ENCODE measurements around the gene PTPN3.
"Not testable (repeated sequence)": the region's sequence is repeated elsewhere in the genome, so short reads cannot be mapped to it uniquely, and the experiment has no call there.

PTPN3 gene

DNA sequence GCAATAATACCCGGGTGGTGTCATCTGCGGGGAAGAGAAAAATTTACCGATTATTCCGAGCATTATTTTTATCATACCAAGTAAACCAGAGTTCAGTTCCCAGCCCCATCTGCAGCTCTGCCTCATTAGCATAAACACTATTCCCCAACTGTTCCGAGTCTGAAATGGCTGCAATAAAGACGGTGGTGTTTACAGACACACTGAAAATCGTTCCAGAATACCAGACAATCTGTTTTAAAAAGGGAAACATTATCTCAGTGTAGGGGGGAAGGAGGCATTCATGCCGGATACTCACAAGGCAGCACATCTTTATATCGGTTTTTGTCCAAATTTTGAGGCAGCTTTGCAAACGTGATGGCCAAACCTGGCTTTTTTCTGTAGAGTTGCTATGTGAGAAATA lies 106.9 kb downstream of the PTPN3 start:
- DNase-seq (ENCODE audit: low read depth), result no peak

DNA sequence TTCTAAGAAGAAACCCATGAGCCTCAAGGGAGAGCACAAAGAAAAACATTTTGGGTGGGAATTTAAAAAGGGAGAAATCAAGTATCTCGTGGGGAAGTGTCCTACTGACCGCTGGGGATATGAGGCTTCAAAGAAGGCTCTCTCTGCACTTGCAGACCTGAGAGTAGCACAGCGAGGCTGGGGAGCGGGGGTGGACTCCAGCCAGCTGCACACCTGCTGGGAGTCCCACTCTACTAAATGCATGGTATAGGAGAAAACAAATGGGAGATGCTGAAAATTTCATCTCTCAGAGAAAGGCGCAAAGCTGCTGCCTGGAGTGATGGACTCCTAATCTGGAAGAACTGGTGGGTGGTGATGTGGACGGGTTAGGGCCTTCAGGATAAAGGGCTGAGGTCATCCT lies 110.3 kb downstream of the PTPN3 start:
- no peak for DNase-seq (ENCODE audit: low read depth)

DNA sequence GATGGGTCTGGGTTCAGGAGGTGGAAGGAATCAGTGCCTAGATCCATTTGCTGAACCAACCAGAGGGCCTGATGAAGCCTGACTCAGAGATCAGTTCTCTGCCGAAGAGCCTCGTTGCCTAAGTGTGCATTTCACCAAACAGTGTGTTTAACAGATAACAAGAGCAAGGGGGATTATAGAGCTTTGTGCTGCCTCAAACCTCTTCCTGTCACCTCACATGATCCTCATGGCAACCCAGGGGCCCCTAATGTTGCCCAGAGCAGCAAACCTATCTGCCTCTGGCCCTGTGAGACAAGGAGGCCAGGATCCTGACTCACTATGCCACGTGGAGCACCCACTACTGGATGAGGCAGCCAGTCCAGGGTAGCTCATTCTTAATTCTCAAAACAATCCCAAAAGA lies 110.9 kb downstream of the PTPN3 start:
- DNase-seq (ENCODE audit: low read depth), result no peak

DNA sequence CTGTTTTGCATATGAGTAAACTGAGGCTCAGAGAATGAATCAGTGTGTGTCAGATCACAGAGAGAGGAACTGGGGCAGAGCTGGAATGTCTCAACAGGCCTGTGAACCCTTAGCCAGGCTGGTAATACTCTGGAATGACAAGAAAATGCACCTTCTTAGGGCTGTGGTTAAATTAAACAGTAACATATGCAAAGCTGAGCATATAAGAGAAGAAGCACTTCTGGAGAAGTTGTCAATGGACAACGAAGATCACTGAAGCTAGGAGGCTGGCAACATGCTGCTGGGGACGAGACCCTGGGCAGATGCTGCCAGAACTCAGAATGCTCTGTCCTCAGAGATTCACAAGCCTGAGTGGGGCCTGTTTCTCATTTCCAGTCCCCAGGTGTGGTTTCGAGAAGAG lies 112.6 kb downstream of the PTPN3 start:
- DNase-seq (ENCODE audit: low read depth), result no peak

DNA sequence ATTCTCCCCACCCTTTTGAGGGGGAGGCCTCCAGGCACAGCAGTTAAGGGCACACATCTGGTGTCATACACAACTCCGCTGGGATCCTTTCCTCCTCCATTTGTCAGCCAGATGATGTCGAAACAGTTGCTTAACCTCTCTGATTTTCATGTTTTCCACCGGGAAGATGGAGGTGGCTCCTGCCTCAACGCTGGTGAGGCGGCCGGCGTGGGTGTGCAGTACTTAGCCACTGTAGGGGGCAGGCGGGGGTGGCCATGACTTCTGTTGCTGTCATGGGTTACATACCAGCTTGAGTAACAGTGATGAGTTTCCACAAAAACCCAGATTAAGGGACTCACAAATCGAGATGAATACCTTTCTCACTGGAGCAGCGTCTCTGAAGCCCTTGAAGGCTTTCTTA lies 114.2 kb downstream of the PTPN3 start:
- no peak for DNase-seq (ENCODE audit: low read depth)

DNA sequence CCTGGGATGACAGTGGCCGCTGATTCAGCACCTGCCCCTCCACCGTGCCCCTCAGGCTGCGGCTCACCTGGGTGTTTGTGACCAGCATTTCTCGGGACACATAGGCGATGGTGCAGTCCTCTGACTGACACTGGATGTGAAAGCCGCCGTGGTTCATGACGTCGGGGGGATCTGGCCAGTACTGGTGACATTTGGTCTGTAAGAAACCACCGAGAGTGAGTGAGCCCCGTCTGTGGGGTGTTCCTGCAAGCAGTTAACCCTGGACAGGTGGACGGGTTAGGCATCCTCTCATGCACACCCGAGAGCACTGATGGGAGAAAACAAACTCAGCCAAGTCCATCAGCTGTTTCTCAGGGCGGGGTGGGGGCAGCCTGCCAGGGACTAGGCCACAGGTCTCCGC lies 114.8 kb downstream of the PTPN3 start:
- DNase-seq (ENCODE audit: low read depth), result no peak

DNA sequence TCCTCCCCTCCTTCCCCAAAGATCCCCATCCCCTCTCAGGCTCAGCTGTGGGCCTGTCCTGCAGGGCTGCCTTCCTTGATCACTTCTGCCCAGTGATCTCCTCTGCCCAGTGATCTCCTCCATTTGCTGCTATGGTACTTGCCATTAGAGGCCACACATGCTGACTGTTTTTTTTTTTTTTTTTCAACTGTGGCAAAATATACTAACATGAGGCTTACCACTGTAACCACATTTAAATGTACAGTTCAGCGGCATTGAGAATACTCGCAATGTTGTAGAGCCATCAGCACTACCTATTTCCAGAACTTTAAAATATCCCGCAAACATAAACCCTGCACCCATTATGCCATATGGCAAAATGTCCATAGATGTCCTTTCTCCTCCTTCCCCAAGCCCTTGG lies 115.5 kb downstream of the PTPN3 start:
- DNase-seq (ENCODE audit: low read depth), result no peak

DNA sequence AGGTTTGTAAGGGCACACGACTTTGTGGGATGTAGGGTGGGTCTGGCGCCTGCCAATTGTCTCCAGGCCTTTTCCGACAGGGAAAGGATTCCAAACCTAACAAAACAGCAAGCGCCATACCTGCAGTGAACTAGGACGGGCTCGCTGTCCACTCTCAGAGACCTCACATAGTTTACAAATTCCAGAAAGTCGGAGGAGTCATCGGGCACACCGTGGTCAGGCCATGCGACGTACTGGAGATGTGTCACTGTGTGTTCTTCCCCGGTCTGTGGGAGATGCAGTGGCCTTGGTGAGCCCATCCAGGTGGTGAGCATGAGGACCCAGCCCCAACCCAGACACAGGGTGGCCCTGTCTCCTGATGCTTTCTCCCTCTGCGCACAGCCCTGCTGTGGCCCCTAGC lies 115.9 kb downstream of the PTPN3 start:
- no peak for DNase-seq (ENCODE audit: low read depth)

DNA sequence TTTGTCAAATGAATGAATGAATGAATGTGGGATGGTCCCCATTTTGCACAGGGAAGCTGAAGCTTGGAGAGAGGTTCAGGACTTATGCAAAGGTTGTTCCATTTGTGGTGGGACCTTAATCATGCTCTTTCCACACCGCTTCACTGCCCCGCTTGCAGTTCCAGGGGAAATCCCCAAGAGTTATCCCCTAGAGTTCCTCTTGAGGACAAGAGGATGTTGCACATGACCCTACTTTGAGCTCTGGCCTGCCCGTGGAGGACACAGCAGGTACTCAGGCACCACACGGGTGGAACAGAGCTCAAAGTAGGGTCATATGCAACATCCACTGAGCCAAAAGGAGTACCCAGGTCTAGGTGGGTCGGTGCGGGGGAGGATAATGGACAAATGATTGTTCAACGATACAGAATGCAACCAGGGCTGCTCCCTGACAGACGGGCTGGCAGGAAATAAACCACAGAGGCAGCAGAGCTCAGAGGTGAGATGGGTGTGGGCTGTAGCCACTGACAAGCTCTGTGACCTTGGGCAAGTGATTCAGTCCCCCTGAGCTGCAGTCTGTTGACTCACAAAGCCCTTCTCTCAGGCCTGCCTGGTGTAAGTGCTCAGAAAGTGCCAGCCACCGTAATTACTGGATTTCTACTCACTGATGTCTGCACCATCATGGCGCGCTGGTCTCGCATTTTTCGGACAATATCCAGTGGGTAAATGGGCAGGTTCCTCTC lies 116.9 kb downstream of the PTPN3 start:
- no peak for DNase-seq (ENCODE audit: low read depth)

DNA sequence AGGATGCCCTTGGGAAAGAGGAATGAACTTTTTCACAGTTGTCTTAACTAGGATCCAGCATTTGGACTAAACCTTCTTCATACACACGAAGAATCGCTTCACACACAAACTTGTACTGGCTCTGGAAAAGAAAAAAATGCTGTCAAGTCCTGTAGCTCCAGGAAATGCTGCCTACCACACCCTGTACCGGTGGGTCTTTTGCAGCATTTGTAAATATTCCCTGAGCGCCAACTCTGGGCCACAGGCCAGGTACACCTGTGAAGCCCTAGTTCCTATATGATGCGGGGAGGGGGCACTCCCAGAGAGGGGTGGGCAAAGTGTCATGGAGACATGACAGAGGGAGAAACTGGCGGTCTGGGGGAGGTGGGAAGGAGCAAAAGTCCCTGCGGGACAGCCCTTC lies 118.6 kb downstream of the PTPN3 start:
- no peak for DNase-seq (ENCODE audit: low read depth)

DNA sequence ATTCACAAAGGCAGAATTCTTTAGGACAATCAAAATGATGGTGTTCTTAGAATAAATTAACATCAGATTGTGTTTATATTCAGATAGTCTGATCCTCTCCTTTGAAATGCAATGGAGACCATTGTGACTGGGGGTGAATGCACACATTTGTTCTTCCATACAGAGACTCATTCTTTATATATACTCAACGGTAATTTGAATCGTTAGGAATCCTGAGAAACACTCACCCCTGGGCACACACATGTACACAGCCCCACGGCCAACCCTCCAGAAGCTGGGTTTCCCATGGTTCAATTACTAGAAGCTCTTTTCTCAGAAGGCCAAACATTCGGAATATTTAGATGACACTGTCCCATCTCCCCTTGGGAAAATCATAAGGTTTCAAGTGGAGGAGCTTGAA lies 119.8 kb downstream of the PTPN3 start:
- DNase-seq (ENCODE audit: low read depth), result no peak

DNA sequence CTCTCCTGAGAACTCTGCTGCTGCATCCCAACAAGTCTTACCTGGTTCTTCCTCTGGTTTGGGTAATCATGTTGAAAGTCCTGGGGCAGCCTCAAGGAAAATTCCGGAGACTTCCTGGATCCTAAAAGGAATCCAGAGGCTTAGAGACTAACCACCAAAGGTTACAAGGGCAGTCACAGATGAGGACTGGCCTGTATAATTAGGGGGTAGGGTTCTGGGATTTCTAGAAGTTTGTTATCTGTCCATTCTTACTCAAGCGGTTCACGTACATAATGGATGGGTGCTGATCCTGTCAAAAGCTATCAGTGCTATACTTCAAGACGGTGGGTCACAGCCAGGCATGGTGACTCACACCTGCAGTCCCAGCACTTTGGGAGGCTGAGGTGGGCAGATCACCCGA lies 125.9 kb downstream of the PTPN3 start:
- no peak for DNase-seq (ENCODE audit: low read depth)

DNA sequence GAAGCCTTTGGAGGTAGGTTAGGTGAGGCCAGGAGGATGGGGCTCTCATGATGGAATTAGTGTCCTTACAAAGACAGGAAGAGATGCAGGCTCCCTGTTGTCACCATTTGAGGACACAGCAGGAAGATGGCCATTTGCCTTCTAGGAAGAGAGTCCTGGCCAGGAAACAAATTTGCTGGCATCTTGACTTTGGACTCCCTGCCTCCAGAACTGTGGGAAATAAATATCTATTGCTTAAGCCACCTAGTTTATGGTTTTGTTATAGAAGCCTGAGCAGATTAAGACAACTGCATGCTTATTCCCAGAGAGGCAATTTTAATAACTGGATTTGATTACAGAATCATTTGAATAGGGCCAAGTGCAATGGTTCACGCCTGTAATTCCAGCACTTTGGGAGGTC lies 126.7 kb downstream of the PTPN3 start:
- no peak for DNase-seq (ENCODE audit: low read depth)

DNA sequence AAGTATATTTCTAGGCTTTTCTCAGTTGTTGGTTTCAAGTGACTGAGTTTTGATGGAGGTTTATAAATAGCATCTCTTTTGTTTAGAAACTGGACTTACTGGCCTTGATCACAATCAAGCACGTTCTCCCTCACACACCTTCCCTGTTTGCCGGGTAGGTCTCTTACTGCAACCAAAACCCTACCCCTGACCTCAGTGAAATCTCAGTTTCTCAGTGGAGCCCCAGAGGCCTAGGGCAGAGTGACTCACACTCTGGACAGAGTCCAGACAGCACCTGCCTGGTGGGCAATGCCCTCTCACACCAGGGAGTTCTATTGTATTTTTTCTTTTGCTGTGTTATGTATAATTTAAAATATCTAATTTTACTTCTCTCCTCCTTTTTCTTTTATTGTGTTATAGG lies 128.8 kb downstream of the PTPN3 start:
- DNase-seq (ENCODE audit: low read depth), result no peak

DNA sequence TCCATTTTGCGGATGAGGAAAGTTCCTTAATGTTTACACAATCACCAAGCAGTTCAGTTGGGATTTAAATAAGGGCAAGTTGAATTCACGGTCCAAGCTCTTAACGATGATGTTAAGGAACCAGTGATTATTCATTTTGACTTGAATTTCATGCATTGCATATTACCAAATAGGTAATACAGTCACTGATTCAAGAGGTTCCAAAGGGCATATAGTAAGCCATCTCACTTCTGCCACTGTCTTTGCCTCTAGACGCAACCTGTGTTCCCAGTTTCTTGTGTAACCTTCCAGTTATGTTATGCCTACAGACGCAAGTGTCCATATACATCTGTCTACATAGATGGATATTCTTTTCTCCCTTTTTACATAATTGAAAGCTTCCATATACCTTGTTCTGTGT lies 137.3 kb downstream of the PTPN3 start:
- DNase-seq (ENCODE audit: low read depth), result no peak

DNA sequence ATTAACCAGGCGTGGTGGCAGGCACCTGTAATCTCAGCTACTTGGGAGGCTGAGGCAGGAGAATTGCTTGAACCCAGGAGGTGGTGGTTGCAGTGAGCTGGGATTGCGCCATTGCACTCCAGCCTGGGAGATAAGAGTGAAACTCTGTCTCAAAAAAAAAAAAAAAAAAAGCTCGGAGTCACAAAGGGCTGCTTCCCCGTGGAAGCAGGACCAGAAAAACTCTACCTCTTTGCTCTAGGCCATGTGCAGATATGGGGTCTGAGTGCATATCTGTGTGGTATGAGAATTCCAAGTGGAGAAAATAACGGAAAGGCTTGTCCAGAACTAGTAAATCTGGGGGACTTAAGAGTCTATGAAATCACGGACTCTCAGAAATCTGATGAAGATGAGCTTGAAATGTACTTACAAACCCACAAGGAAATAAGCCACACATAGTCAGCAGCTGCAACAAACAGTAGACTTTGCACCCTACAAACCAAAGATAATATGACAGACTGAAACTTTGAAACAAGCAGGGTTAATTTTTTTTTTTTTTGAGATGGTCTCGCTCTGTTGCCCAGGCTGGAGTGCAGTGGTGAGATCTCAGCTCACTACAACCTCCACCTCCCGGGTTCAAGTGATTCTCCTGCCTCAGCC lies 139.0 kb downstream of the PTPN3 start:
- not testable (repeated sequence) for DNase-seq (ENCODE audit: low read depth)

DNA sequence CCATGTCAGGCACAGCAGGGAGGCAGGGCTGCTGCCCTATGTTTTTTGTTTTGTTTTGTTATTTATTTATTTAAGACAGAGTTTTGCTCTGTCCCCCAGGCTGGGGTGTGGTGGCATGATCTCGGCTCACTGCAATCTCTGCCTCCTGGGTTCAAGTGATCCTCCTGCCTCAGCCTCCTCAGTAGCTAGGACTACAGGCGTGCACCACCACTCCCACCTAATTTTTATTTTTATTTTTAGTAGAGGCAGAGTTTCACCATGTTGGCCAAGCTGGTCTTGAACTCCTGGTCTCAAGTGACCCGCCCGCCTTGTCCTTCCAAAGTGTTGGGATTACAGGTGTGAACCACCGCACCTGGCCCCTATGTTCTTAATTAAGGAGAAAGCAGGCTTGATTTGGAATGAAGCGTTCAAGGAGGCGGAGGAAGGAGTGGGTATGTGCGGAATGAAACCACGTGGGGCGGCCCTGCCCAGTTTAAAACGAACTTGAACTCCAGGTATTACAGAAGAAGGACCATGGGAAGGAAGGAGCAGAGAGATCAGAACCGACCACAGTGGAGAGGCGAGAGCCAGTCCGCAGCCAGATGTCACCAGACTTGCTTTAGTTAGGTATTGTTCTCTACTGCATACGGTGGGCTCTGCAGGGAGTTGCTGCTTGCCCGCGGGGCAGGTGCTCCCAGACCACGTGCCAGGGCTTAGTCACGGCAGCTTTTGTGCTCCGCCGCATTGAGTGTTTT lies 142.4 kb downstream of the PTPN3 start:
- no peak for DNase-seq (ENCODE audit: low read depth)

DNA sequence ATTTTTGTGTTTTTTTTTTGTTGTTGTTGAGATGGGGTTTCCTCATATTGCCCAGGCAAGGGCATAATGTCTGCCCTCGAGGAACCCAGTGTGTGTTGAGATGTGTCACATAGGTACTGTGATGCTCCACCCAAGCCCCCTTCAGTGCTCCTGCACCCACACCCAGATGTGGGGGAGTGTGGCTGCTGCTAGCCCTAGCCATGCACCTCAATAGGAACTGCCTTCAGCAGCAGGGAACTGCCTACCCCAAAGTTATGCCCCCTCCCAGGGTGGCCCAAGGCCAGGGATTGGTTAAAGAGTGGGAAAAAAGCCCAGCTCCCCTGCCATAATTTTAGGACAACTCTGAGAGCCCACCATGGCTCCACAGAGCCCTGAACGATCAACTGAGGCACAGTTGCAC lies 143.9 kb downstream of the PTPN3 start:
- DNase-seq (ENCODE audit: low read depth), result no peak

DNA sequence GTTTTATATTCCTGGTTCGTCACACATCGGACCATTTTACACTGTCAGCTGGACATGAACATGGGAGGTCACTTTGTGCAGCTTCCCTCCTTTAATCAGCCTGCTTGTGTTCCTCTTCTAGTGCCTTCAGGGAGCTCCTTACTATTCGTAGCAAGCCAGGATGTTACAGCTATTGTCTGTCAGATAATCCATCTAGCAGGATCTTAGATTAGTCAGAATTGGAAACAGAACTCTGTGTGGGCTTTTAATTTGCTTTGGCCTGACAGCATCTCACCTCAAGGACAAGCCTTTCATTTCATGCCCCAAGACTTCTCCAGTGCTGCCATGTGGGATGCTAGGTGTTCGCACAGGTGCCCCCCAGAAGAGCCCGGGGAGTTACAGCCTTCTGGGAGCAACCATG lies 147.1 kb downstream of the PTPN3 start:
- no peak for DNase-seq (ENCODE audit: low read depth)

DNA sequence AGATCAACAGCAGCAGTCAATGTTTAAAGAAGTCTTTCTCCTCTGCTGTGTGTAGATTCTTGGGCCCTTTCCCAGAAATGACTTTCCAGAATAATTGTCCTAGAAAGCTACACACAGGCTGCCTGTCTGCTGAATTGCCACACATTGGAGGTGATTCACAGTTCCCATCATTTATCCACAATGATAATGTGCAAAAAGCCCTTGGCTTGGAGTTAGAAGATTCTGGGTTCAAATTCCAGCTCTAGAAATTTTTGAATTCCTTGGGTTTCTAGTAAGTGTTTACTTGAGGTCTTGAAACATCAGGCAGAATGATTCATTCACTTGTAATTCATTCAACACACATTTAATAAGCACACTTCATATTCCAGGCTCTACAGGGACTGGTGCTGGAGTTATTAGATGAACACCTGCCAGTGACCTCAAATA lies 148.7 kb downstream of the PTPN3 start:
- DNase-seq (ENCODE audit: low read depth), result no peak

DNA sequence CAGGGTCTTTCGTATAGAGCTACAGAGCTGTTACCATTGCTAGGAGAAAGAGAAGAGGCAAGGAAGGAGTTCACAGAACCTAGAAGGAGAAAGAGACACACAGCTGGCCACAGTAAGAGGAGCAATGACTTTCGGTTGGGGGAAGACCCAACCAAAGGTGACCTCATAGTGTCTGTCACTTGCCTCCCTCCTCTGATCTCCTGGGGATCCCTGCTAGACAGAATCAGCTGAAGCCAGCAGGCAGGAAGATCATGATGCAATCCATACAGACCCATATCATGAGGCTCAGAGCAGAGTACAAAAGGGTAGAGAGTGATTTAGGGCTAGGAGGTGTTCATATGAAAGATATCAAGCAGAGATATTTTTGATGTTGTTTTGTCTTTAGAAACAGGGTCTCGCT lies 151.2 kb downstream of the PTPN3 start:
- no peak for DNase-seq (ENCODE audit: low read depth)

DNA sequence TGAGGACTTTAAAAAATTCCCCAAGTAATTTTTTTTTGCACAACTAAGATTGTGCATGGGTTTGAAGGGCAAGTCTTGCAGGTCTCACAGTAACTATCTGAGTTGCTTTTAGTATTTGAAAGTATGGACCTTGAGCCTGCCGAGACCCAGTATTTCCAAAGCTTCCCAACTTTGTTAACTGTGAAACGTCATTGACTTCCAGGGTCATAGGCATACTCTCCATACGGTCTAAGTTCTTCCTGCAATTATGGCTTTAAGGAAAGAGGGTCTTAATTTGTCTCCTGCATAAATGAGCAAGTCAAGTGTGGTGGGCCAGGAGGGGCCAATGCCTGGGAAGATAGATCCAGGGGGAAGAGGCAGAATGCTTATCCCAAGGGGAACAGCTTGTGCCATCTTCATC lies 153.2 kb downstream of the PTPN3 start:
- DNase-seq (ENCODE audit: low read depth), result no peak

DNA sequence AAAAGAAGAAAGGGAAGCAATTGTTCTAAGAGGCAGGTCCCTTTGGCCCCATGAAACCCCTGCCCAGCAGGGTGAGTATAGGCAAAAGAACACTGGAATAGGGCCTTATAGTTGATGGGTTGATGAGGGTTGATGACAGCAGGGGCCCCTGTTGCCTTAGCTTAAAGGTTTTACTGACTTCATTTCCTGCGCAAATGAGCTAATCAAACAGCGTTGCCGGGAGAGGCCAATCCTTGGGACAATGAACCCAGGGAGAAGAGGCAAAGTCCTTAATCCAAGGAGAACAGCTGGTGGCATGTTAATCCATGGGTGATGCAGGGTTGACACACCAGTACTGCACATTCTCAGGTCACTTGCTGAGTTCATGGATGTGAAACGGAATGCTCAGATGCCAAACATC lies 155.2 kb downstream of the PTPN3 start:
- DNase-seq (ENCODE audit: low read depth), result no peak

DNA sequence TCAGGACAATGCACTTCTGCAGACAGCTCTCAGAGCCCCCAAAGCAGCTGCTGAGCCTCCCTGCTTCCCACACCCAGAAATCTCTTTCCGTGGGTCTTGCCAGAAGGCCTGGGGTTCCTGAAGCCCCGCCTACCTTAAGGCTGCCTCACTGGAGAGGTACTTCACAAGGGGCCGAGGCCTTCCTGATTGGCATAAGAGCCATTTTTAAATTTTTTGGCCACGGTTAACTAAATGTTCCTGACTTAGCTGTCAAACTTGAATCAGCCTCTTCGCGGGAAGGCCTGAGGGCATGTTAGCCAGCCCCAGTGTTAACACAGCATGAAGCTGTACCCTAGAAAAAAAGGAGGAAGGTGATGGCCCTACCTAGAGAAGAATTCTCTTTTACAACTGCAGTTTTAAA lies 156.5 kb downstream of the PTPN3 start:
- DNase-seq (ENCODE audit: low read depth), result no peak

Data from stimulated activated CD8-positive, alpha-beta memory T cell treated with anti-CD3 and anti-CD28 coated beads, Interleukin-12 subunit alpha, Interleukin-12 subunit beta, amount 100 ng/mL, for 1 hour (primary cell).